Trophoblast cell (in vitro differentiated cells and primary cell): ENCODE measurements around the gene DNAH17.

Experiments used
- DNase-seq, 2 donors: peaks; one replicate each; pipeline ENCODE4 v3.0.0-alpha.2; 2016
- H2AFZ ChIP-seq: 2 replicates; pipeline ENCODE4 v1.6.1; 2013; ENCODE audit warnings: low read length, moderate library complexity, mild to moderate bottlenecking; ENCODE audit not compliant: insufficient read depth, poor library complexity
- H2AK5ac ChIP-seq: 2 replicates; pipeline ENCODE4 v1.6.1; 2013; ENCODE audit warnings: mild to moderate bottlenecking, low read length
- H2BK120ac ChIP-seq: 2 replicates; pipeline ENCODE4 v1.6.1; 2013; ENCODE audit warnings: low read length, mild to moderate bottlenecking, moderate library complexity; ENCODE audit not compliant: insufficient read depth, poor library complexity
- H2BK12ac ChIP-seq: 2 replicates; pipeline ENCODE4 v1.6.1; 2013; ENCODE audit warnings: mild to moderate bottlenecking, low read length, moderate library complexity
- H2BK5ac ChIP-seq: 2 replicates; pipeline ENCODE4 v1.6.1; 2013; ENCODE audit warnings: low read length, low read depth, moderate library complexity, mild to moderate bottlenecking; ENCODE audit not compliant: poor library complexity
- H3K14ac ChIP-seq: 2 replicates; pipeline ENCODE4 v1.6.1; 2013; ENCODE audit warnings: mild to moderate bottlenecking, low read length
- H3K18ac ChIP-seq: 2 replicates; pipeline ENCODE4 v1.6.1; 2013; ENCODE audit warnings: mild to moderate bottlenecking, low read length
- H3K23ac ChIP-seq: 2 replicates; pipeline ENCODE4 v1.6.1; 2013; ENCODE audit warnings: low read length
- H3K27ac ChIP-seq: 2 replicates; pipeline ENCODE4 v1.5.1; 2013; ENCODE audit warnings: low read depth, mild to moderate bottlenecking, inconsistent platforms, low read length, moderate library complexity
- H3K27me3 ChIP-seq: 2 replicates; pipeline ENCODE4 v1.6.1; 2013; ENCODE audit warnings: inconsistent platforms, mild to moderate bottlenecking, low read length, moderate library complexity; ENCODE audit not compliant: insufficient read depth
- H3K36me3 ChIP-seq, 2 experiments: 1 replicate in 1 of 2; 2 replicates in 1 of 2; pipeline ENCODE4 v1.6.1; 2013; ENCODE audit warnings: low read length in 2 of 2, mild to moderate bottlenecking in 2 of 2, moderate library complexity in 1 of 2; ENCODE audit not compliant: insufficient read depth in 2 of 2, control insufficient read depth in 1 of 2
- H3K4ac ChIP-seq: 2 replicates; pipeline ENCODE4 v1.6.1; 2013; ENCODE audit warnings: low read depth, mild to moderate bottlenecking, low read length, moderate library complexity
- H3K4me1 ChIP-seq, 2 experiments: 1 replicate in 1 of 2; 2 replicates in 1 of 2; pipeline ENCODE4 v1.6.1; 2013; ENCODE audit warnings: low read length in 2 of 2, mild to moderate bottlenecking in 2 of 2, moderate library complexity in 1 of 2; ENCODE audit not compliant: insufficient read depth in 2 of 2, control insufficient read depth in 1 of 2
- H3K4me2 ChIP-seq: 2 replicates; pipeline ENCODE4 v1.6.1; 2013; ENCODE audit warnings: inconsistent platforms, mild to moderate bottlenecking, low read length, moderate library complexity
- H3K4me3 ChIP-seq: 2 replicates; pipeline ENCODE4 v1.5.1; 2013; ENCODE audit warnings: mild to moderate bottlenecking, low read depth, low read length, inconsistent platforms
- H3K79me1 ChIP-seq: one replicate; pipeline ENCODE4 v1.6.1; 2013; ENCODE audit warnings: low read length
- H3K79me2 ChIP-seq: 2 replicates; pipeline ENCODE4 v1.6.1; 2013; ENCODE audit warnings: low read length, mild to moderate bottlenecking; ENCODE audit not compliant: control insufficient read depth, insufficient read depth, poor library complexity
- H3K9ac ChIP-seq: 2 replicates; pipeline ENCODE4 v1.6.1; 2013; ENCODE audit warnings: mild to moderate bottlenecking, low read length
- H3K9me3 ChIP-seq: 2 replicates; pipeline ENCODE4 v1.6.1; 2013; ENCODE audit warnings: low read depth, mild to moderate bottlenecking, control low read depth, inconsistent platforms, low read length; ENCODE audit not compliant: insufficient read depth
- H4K12ac ChIP-seq: 2 replicates; pipeline ENCODE4 v1.6.1; 2013; ENCODE audit warnings: low read depth, mild to moderate bottlenecking, low read length, moderate library complexity
- H4K8ac ChIP-seq: 2 replicates; pipeline ENCODE4 v1.6.1; 2013; ENCODE audit warnings: low read depth, mild to moderate bottlenecking, low read length, moderate library complexity
- H4K91ac ChIP-seq: one replicate; pipeline ENCODE4 v1.6.1; 2013; ENCODE audit warnings: low read depth, mild to moderate bottlenecking, low read length, moderate library complexity
- WGBS: extraction: QIAGEN DNeasy Blood & Tissue Kit; methylation state at CpG from one replicate; pipeline ENCODE4 v1.1.7; 2013; ENCODE audit warnings: missing lambda C conversion rate; ENCODE audit not compliant: insufficient read length, insufficient coverage; ENCODE audit errors: extremely low coverage; 5-methylcytosine and 5-hydroxymethylcytosine counted together

Gene DNAH17

GRCh38 chr17:78409191-78409928 is 167.8 kb downstream of the DNAH17 start:
- whole genome bisulfite sequencing = no CpG with 5 or more reads among the region's 12 CpGs
- no peak overlapping the region for H2BK12ac ChIP-seq
- H3K4me1 ChIP-seq = peaks cover 12 to 29% of the 10 kb centered on the region in 2 experiments
- H3K9me3 ChIP-seq = no peaks in the 10 kb centered on the region
- no peak overlapping the region for H3K9ac ChIP-seq
- H2BK120ac ChIP-seq = no peak overlapping the region
- H3K4ac ChIP-seq = peak overlapping the region; percentile 64
- no peaks in the 10 kb centered on the region for H3K27me3 ChIP-seq
- no peak overlapping the region for H4K91ac ChIP-seq
- H3K79me1 ChIP-seq = peaks cover 9% of the 10 kb centered on the region
- no peak overlapping the region for H2AFZ ChIP-seq
- no peak overlapping the region for H4K8ac ChIP-seq
- no peak overlapping the region for H3K4me3 ChIP-seq
- H3K27ac ChIP-seq = no peak overlapping the region
- H3K14ac ChIP-seq = no peak overlapping the region
- no peak overlapping the region for H3K4me2 ChIP-seq
- DNase-seq = no peak
- H3K79me2 ChIP-seq = peaks cover 13% of the 10 kb centered on the region
- no peak overlapping the region for H4K12ac ChIP-seq
- H3K23ac ChIP-seq = no peak overlapping the region
- H2BK5ac ChIP-seq = no peak overlapping the region
- H2AK5ac ChIP-seq = no peak overlapping the region
- peak overlapping the region; percentile 25 for H3K18ac ChIP-seq
- H3K36me3 ChIP-seq = peaks cover 22 to 50% of the 10 kb centered on the region in 2 experiments

DNA sequence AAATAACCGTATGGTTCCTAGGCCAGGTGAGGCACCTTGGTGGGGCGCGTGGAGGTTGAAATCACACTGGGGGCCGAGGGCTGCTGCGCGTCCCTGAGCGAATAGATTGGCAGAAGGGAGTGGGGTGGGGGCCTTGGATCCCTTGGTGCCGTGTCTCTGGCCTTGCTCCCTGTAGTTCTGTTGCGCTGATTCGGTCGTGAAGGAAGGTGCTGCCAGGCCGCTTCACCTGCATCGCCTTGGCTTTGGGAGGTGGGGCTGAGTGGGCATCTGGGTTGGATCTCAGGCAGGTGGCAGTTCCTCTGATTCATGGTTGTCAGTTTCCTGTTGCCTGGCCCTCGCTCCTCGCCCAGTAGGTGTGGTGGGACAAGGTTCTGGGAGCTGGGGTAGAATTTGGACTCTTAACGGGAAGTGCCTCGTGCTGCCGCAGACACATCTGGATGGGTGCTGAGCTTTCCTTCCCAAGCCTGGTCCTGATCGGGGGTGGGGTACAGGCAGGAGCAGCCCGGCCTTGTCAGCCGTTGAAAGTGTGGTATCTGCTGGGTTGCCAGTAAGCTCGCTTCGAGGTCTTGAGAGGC is 168.6 kb downstream of the DNAH17 start:
- no peak overlapping the region for H2AK5ac ChIP-seq
- H3K36me3 ChIP-seq = peaks cover 30 to 53% of the 10 kb centered on the region in 2 experiments
- no peak overlapping the region for H2BK12ac ChIP-seq
- no peak overlapping the region for H4K91ac ChIP-seq
- no peak overlapping the region for H3K23ac ChIP-seq
- no peak overlapping the region for H2BK120ac ChIP-seq
- no peak overlapping the region for H3K27ac ChIP-seq
- no peak overlapping the region for H2AFZ ChIP-seq
- H3K79me2 ChIP-seq = peaks cover 13% of the 10 kb centered on the region
- no peak overlapping the region for H3K4me3 ChIP-seq
- no peak overlapping the region for H2BK5ac ChIP-seq
- peaks cover 11 to 24% of the 10 kb centered on the region in 2 experiments for H3K4me1 ChIP-seq
- WGBS = no CpG with 5 or more reads among the region's 23 CpGs
- H3K18ac ChIP-seq = no peak overlapping the region
- H4K8ac ChIP-seq = no peak overlapping the region
- H3K79me1 ChIP-seq = peaks cover 8% of the 10 kb centered on the region
- H3K27me3 ChIP-seq = no peaks in the 10 kb centered on the region
- DNase-seq = no peak
- no peak overlapping the region for H3K4me2 ChIP-seq
- H3K9me3 ChIP-seq = peaks cover 3% of the 10 kb centered on the region
- no peak overlapping the region for H3K9ac ChIP-seq
- H3K4ac ChIP-seq = peak overlapping the region; percentile 3
- no peak overlapping the region for H4K12ac ChIP-seq
- no peak overlapping the region for H3K14ac ChIP-seq

GRCh38 chr17:78407387-78408000 is 169.7 kb downstream of the DNAH17 start:
- no peak overlapping the region for H2AK5ac ChIP-seq
- peaks cover 8% of the 10 kb centered on the region for H3K79me1 ChIP-seq
- WGBS = no CpG with 5 or more reads among the region's 7 CpGs
- no peak overlapping the region for H4K91ac ChIP-seq
- H3K27ac ChIP-seq = no peak overlapping the region
- H3K18ac ChIP-seq = no peak overlapping the region
- no peak overlapping the region for H4K12ac ChIP-seq
- no peak overlapping the region for H2BK12ac ChIP-seq
- no peak overlapping the region for H2BK120ac ChIP-seq
- peaks cover 37 to 54% of the 10 kb centered on the region in 2 experiments for H3K36me3 ChIP-seq
- no peak overlapping the region for H2BK5ac ChIP-seq
- H3K9me3 ChIP-seq = peaks cover 3% of the 10 kb centered on the region
- peaks cover 11 to 19% of the 10 kb centered on the region in 2 experiments for H3K4me1 ChIP-seq
- H3K79me2 ChIP-seq = peaks cover 13% of the 10 kb centered on the region
- H3K4me2 ChIP-seq = no peak overlapping the region
- H3K14ac ChIP-seq = no peak overlapping the region
- no peak for DNase-seq
- no peak overlapping the region for H3K4me3 ChIP-seq
- no peak overlapping the region for H3K9ac ChIP-seq
- no peak overlapping the region for H4K8ac ChIP-seq
- H2AFZ ChIP-seq = no peak overlapping the region
- H3K27me3 ChIP-seq = no peaks in the 10 kb centered on the region
- no peak overlapping the region for H3K23ac ChIP-seq
- H3K4ac ChIP-seq = peak overlapping the region; percentile 67

GRCh38 chr17:78406920-78407319 is 170.3 kb downstream of the DNAH17 start:
- H3K9ac ChIP-seq = no peak overlapping the region
- H3K4me2 ChIP-seq = no peak overlapping the region
- peaks cover 9% of the 10 kb centered on the region for H3K79me1 ChIP-seq
- no peak overlapping the region for H2AFZ ChIP-seq
- peaks cover 3% of the 10 kb centered on the region for H3K9me3 ChIP-seq
- peak overlapping the region; percentile 67 for H3K4ac ChIP-seq
- H3K23ac ChIP-seq = no peak overlapping the region
- WGBS = no CpG with 5 or more reads among the region's 8 CpGs
- peaks cover 11 to 18% of the 10 kb centered on the region in 2 experiments for H3K4me1 ChIP-seq
- no peak overlapping the region for H3K27ac ChIP-seq
- no peak for DNase-seq
- H3K79me2 ChIP-seq = peaks cover 14% of the 10 kb centered on the region
- H2BK120ac ChIP-seq = no peak overlapping the region
- H3K27me3 ChIP-seq = no peaks in the 10 kb centered on the region
- no peak overlapping the region for H4K8ac ChIP-seq
- H3K14ac ChIP-seq = no peak overlapping the region
- H3K4me3 ChIP-seq = no peak overlapping the region
- no peak overlapping the region for H2BK5ac ChIP-seq
- H4K91ac ChIP-seq = no peak overlapping the region
- H3K18ac ChIP-seq = no peak overlapping the region
- no peak overlapping the region for H4K12ac ChIP-seq
- peaks cover 41 to 57% of the 10 kb centered on the region in 2 experiments for H3K36me3 ChIP-seq
- H2AK5ac ChIP-seq = no peak overlapping the region
- H2BK12ac ChIP-seq = no peak overlapping the region
